ENCODE measurements around the gene GPC2.

- no peak for TF ChIP-seq CTCF (IDR thresholded peaks at IDR 0.05; ENCODE audit: insufficient read depth, low read length)
- TF ChIP-seq POLR2AphosphoS5 (IDR thresholded peaks at IDR 0.05; ENCODE audit: low read depth), result no peak
- TF ChIP-seq GABPA (IDR thresholded peaks at IDR 0.05; ENCODE audit: low read depth), result no peak
Measured at GRCh38 chr7:100221767-100222444, 44.7 kb upstream of the GPC2 start.
